Activated T-helper 17 cell treated with anti-CD3 and anti-CD28 coated beads, Interleukin-2, amount 50 U/mL, for 72 hours (primary cell): ENCODE measurements around the gene IGFBP5. TPM values are rescaled to one million over a fixed set of nuclear protein-coding genes. Genes with fewer than 3 reads are reported as not detected.
A peak's percentile ranks its signal among the peaks of the same experiment; 100 is the strongest.

Source experiments
- ATAC-seq: fragments of 150-1000 bp; cut with Tn5 transposase; replicated peaks from 2 replicates; pipeline ENCODE4 v1.10.0; 2021; ENCODE audit warnings: mild to moderate bottlenecking, moderate library complexity
- H3K27ac Mint-ChIP-seq: one replicate; pipeline ENCODE4 v1.8.0; 2022; ENCODE audit warnings: mixed read lengths
- H3K27me3 Mint-ChIP-seq: one replicate; pipeline ENCODE4 v1.8.0; 2022; ENCODE audit warnings: mixed read lengths
- H3K36me3 Mint-ChIP-seq: one replicate; pipeline ENCODE4 v1.8.0; 2022; ENCODE audit warnings: low read depth, mild to moderate bottlenecking, mixed read lengths
- H3K4me1 Mint-ChIP-seq: one replicate; pipeline ENCODE4 v1.8.0; 2022; ENCODE audit warnings: mixed read lengths
- H3K4me3 Mint-ChIP-seq: one replicate; pipeline ENCODE4 v1.8.0; 2022; ENCODE audit warnings: mild to moderate bottlenecking, mixed read lengths
- H3K9me3 Mint-ChIP-seq: one replicate; pipeline ENCODE4 v1.8.0; 2022; ENCODE audit warnings: mixed read lengths
- total RNA-seq, 2 donors: library from RNA; stranded (reverse); gene quantifications; one replicate each; pipeline ENCODE4 v1.2.3, GENCODE V29; 2022

Gene IGFBP5
- total RNA-seq, result not detected

GRCh38 chr2:216695401-216695821 is at the start of gene IGFBP5:
Gene IGFBP5 (minus strand): TSS chr2:216695549. CDS start chr2:216694775, 774 bp downstream.
- Mint-ChIP-seq H3K4me1 (peaks cover 6% of the 10 kb centered on the region), H3K27me3 (peaks cover 60% of the 10 kb centered on the region), H3K9me3 (no peaks in the 10 kb centered on the region), H3K4me3 (peak within 1 kb of the TSS; percentile 35), H3K36me3 (no peaks in the 10 kb centered on the region), H3K27ac (no peak within 1 kb of the TSS)
- no peak for ATAC-seq

GRCh38 chr2:216743781-216744180 is 48.4 kb upstream of the IGFBP5 start:
- no peak overlapping the region for H3K4me3 Mint-ChIP-seq
- ATAC-seq, result no peak
- H3K9me3 Mint-ChIP-seq, result no peaks in the 10 kb centered on the region
- H3K4me1 Mint-ChIP-seq, result no peaks in the 10 kb centered on the region
- peaks cover 42% of the 10 kb centered on the region for H3K27me3 Mint-ChIP-seq
- no peaks in the 10 kb centered on the region for H3K36me3 Mint-ChIP-seq
- no peak overlapping the region for H3K27ac Mint-ChIP-seq

- H3K4me1 Mint-ChIP-seq, result no peaks in the 10 kb centered on the region
- no peak overlapping the region for H3K4me3 Mint-ChIP-seq
- H3K27ac Mint-ChIP-seq, result no peak overlapping the region
- H3K27me3 Mint-ChIP-seq, result peaks cover 36% of the 10 kb centered on the region
- no peaks in the 10 kb centered on the region for H3K36me3 Mint-ChIP-seq
- H3K9me3 Mint-ChIP-seq, result no peaks in the 10 kb centered on the region
- ATAC-seq, result no peak
Measured at GRCh38 chr2:216742411-216742810, 47.1 kb upstream of the IGFBP5 start.

GRCh38 chr2:216741223-216741593 is 45.9 kb upstream of the IGFBP5 start:
- H3K4me1 Mint-ChIP-seq, result no peaks in the 10 kb centered on the region
- peaks cover 37% of the 10 kb centered on the region for H3K27me3 Mint-ChIP-seq
- H3K36me3 Mint-ChIP-seq, result no peaks in the 10 kb centered on the region
- ATAC-seq, result no peak
- H3K27ac Mint-ChIP-seq, result no peak overlapping the region
- no peak overlapping the region for H3K4me3 Mint-ChIP-seq
- H3K9me3 Mint-ChIP-seq, result no peaks in the 10 kb centered on the region

GRCh38 chr2:216740557-216741222 is 45.3 kb upstream of the IGFBP5 start:
- H3K9me3 Mint-ChIP-seq, result no peaks in the 10 kb centered on the region
- no peaks in the 10 kb centered on the region for H3K36me3 Mint-ChIP-seq
- no peak for ATAC-seq
- H3K4me3 Mint-ChIP-seq, result no peak overlapping the region
- no peaks in the 10 kb centered on the region for H3K4me1 Mint-ChIP-seq
- no peak overlapping the region for H3K27ac Mint-ChIP-seq
- peaks cover 37% of the 10 kb centered on the region for H3K27me3 Mint-ChIP-seq

GRCh38 chr2:216739035-216739434 is 43.7 kb upstream of the IGFBP5 start:
- no peak for ATAC-seq
- Mint-ChIP-seq H3K4me1 (no peaks in the 10 kb centered on the region), H3K9me3 (no peaks in the 10 kb centered on the region), H3K4me3 (no peak overlapping the region), H3K36me3 (no peaks in the 10 kb centered on the region), H3K27me3 (peaks cover 25% of the 10 kb centered on the region), H3K27ac (no peak overlapping the region)

- H3K9me3 Mint-ChIP-seq, result no peaks in the 10 kb centered on the region
- H3K36me3 Mint-ChIP-seq, result no peaks in the 10 kb centered on the region
- H3K27ac Mint-ChIP-seq, result no peak overlapping the region
- H3K4me3 Mint-ChIP-seq, result no peak overlapping the region
- no peaks in the 10 kb centered on the region for H3K4me1 Mint-ChIP-seq
- ATAC-seq, result no peak
- H3K27me3 Mint-ChIP-seq, result peaks cover 25% of the 10 kb centered on the region
Measured at GRCh38 chr2:216737676-216738075, 42.3 kb upstream of the IGFBP5 start.

- peaks cover 19% of the 10 kb centered on the region for H3K27me3 Mint-ChIP-seq
- no peaks in the 10 kb centered on the region for H3K9me3 Mint-ChIP-seq
- H3K36me3 Mint-ChIP-seq, result no peaks in the 10 kb centered on the region
Measured at GRCh38 chr2:216736326-216736725, 41.0 kb upstream of the IGFBP5 start.

GRCh38 chr2:216735668-216736067 is 40.3 kb upstream of the IGFBP5 start:
- Mint-ChIP-seq H3K27me3 (peaks cover 15% of the 10 kb centered on the region), H3K27ac (no peak overlapping the region), H3K9me3 (no peaks in the 10 kb centered on the region), H3K4me3 (no peak overlapping the region), H3K4me1 (no peaks in the 10 kb centered on the region), H3K36me3 (no peaks in the 10 kb centered on the region)
- ATAC-seq, result no peak

More at GRCh38 chr2:216736326-216736725, 41.0 kb upstream of the IGFBP5 start:
- no peak overlapping the region for H3K27ac Mint-ChIP-seq
- ATAC-seq, result no peak
- H3K4me1 Mint-ChIP-seq, result no peaks in the 10 kb centered on the region
- H3K4me3 Mint-ChIP-seq, result no peak overlapping the region

- no peaks in the 10 kb centered on the region for H3K36me3 Mint-ChIP-seq
- H3K4me1 Mint-ChIP-seq, result no peaks in the 10 kb centered on the region
- no peak overlapping the region for H3K4me3 Mint-ChIP-seq
- H3K9me3 Mint-ChIP-seq, result no peaks in the 10 kb centered on the region
- no peak overlapping the region for H3K27ac Mint-ChIP-seq
- no peak for ATAC-seq
- H3K27me3 Mint-ChIP-seq, result peaks cover 13% of the 10 kb centered on the region
Measured at GRCh38 chr2:216735086-216735485, 39.7 kb upstream of the IGFBP5 start.

GRCh38 chr2:216733046-216733445 is 37.7 kb upstream of the IGFBP5 start:
- no peak for ATAC-seq
- no peaks in the 10 kb centered on the region for H3K9me3 Mint-ChIP-seq
- no peak overlapping the region for H3K27ac Mint-ChIP-seq
- peaks cover 13% of the 10 kb centered on the region for H3K27me3 Mint-ChIP-seq
- H3K4me3 Mint-ChIP-seq, result no peak overlapping the region
- H3K4me1 Mint-ChIP-seq, result no peaks in the 10 kb centered on the region
- H3K36me3 Mint-ChIP-seq, result no peaks in the 10 kb centered on the region

- no peaks in the 10 kb centered on the region for H3K36me3 Mint-ChIP-seq
- ATAC-seq, result no peak
Measured at GRCh38 chr2:216732334-216732733, 37.0 kb upstream of the IGFBP5 start.

GRCh38 chr2:216731465-216731864 is 36.1 kb upstream of the IGFBP5 start:
- Mint-ChIP-seq H3K4me1 (no peaks in the 10 kb centered on the region), H3K9me3 (no peaks in the 10 kb centered on the region), H3K27ac (no peak overlapping the region), H3K27me3 (peaks cover 4% of the 10 kb centered on the region), H3K36me3 (no peaks in the 10 kb centered on the region), H3K4me3 (no peak overlapping the region)
- no peak for ATAC-seq

More at GRCh38 chr2:216732334-216732733, 37.0 kb upstream of the IGFBP5 start:
- Mint-ChIP-seq H3K4me1 (no peaks in the 10 kb centered on the region), H3K4me3 (no peak overlapping the region), H3K27ac (no peak overlapping the region), H3K27me3 (peaks cover 10% of the 10 kb centered on the region), H3K9me3 (no peaks in the 10 kb centered on the region)

- Mint-ChIP-seq H3K4me1 (no peaks in the 10 kb centered on the region), H3K9me3 (no peaks in the 10 kb centered on the region), H3K27ac (no peak overlapping the region), H3K27me3 (peaks cover 4% of the 10 kb centered on the region), H3K4me3 (no peak overlapping the region), H3K36me3 (no peaks in the 10 kb centered on the region)
- ATAC-seq, result no peak
Measured at GRCh38 chr2:216730871-216731270, 35.5 kb upstream of the IGFBP5 start.

- Mint-ChIP-seq H3K27ac (no peak overlapping the region), H3K27me3 (peaks cover 9% of the 10 kb centered on the region), H3K9me3 (no peaks in the 10 kb centered on the region), H3K4me3 (no peak overlapping the region), H3K4me1 (no peaks in the 10 kb centered on the region), H3K36me3 (no peaks in the 10 kb centered on the region)
- no peak for ATAC-seq
Measured at GRCh38 chr2:216727346-216728122, 32.2 kb upstream of the IGFBP5 start.
